AG04449 (cell line): ENCODE measurements around the gene PDE10A.

Experiments used
- CTCF ChIA-PET: fragments of 350-600 bp; formaldehyde crosslinking; extraction: SDS; loops from one replicate; lab custom pipeline; 2021; ENCODE audit warnings: antibody characterized with exemption; lab: Yijun Ruan, JAX
- POLR2A ChIA-PET: fragments of 400-600, 350-600 bp; formaldehyde crosslinking; extraction: SDS; loops from one replicate; lab custom pipeline; 2020; ENCODE audit warnings: antibody characterized with exemption, inconsistent platforms; lab: Yijun Ruan, JAX
- DNase-seq: peaks from one replicate; pipeline ENCODE4 v3.0.0-alpha.2; 2010; ENCODE audit warnings: low read depth, low spot score
- H3K4me3 ChIP-seq: 2 replicates; pipeline ENCODE4 v1.5.1; 2011; ENCODE audit warnings: low read depth, mild to moderate bottlenecking, control low read depth, low read length
- TF ChIP-seq, protein P1 (sequence below): IDR thresholded peaks from one replicate; pipeline ENCODE4 v1.5.1; 2011; ENCODE audit warnings: mild to moderate bottlenecking, moderate library complexity, low read length, control low read depth, inconsistent platforms; ENCODE audit not compliant: insufficient read depth; ENCODE audit errors: missing control alignments

Gene PDE10A

DNA sequence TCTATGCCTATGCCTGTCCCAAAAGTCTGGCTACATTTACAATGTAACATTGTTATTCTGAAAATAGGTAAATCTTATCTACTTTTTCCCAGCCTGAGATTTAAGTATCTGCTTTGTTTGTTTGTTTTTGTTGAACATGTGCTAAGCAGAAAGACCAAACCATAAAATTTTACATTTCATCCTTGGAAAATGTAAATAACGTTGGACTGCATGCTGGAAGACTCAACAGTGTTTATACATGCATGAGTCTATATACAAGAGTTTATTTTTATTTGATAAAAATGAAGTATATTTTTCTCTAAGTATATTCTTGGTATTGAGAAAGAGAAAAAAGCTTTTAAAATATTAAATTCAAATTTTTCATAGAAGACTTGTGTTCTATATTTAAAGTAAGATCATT is 12.1 kb upstream of the PDE10A start:
- DNase-seq = no peak
- ChIA-PET CTCF (no interaction called here), POLR2A (no interaction called here)
- no peak overlapping the region for H3K4me3 ChIP-seq
- TF ChIP-seq, protein P1, sequence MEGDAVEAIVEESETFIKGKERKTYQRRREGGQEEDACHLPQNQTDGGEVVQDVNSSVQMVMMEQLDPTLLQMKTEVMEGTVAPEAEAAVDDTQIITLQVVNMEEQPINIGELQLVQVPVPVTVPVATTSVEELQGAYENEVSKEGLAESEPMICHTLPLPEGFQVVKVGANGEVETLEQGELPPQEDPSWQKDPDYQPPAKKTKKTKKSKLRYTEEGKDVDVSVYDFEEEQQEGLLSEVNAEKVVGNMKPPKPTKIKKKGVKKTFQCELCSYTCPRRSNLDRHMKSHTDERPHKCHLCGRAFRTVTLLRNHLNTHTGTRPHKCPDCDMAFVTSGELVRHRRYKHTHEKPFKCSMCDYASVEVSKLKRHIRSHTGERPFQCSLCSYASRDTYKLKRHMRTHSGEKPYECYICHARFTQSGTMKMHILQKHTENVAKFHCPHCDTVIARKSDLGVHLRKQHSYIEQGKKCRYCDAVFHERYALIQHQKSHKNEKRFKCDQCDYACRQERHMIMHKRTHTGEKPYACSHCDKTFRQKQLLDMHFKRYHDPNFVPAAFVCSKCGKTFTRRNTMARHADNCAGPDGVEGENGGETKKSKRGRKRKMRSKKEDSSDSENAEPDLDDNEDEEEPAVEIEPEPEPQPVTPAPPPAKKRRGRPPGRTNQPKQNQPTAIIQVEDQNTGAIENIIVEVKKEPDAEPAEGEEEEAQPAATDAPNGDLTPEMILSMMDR = no peak

DNA sequence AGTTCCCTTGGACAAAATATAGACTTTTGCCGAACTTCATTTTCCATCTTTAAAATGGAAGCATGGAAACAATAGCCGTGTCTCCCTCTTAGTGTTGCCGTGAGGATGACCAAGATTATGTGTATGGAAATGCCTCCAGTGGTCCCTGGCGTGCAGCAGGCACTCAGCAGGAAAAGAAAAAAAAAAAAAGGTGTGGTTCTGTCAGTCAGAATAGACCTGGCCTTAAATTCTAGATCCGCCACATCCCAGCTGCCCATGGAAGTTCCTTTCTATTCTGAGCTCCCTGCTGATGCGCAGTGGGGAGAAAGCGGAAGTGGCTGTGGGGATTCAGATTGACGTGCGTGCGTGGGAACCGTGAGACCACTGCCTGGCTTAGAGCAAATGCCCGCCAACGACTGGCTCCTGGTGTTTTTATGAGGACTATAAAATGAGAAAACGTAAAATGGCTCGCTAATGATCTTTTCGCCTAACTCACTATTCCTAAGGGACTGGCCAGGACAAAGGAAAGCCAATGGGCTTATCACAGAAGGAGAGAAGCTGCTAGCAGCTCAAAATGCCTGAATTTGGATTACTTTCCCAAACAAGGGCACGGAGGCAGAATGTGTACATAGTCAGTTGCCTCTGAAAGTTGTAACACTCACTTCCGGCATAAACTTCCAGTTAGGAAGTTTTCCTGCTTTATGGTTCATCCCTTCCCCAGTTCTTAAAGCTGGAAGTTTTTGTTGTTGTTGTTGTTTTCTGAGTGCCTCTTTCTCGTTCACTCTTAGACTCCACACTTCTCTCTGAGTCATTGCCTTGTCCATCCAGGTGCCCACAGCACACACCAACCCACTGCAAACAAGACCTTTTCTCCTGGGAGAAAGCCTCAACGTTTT is 11.4 kb upstream of the PDE10A start:
- TF ChIP-seq, protein P1 = no peak
- POLR2A ChIA-PET = no interaction called here
- CTCF ChIA-PET = no interaction called here
- H3K4me3 ChIP-seq = no peak overlapping the region
- DNase-seq = no peak

DNA sequence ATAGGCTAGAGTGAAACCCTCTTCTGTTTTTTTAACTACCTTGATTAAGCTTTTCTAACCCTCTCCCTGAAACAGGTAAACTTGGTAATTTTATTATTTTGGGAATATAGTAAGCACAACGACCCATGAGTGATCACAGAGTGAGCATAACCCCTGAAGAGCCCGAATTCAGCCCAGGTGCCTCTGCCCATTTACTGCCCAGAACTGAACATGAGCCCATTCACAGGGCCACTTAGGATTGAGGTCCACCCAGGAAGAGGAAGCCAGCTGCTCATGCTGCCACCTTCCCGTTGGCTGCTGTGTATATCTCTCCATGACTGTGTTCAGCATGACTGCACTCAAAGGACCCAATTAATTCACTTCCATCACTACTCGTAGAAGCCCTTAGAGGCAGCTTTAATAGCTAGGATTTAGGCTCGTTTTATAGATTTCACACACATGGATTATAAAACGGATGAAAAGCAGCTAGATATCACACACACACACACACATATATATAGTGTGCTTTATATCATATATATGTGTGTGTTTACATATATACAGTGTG is 8.3 kb upstream of the PDE10A start:
- POLR2A ChIA-PET = no interaction called here
- CTCF ChIA-PET = no interaction called here
- TF ChIP-seq, protein P1 = no peak
- no peak overlapping the region for H3K4me3 ChIP-seq
- no peak for DNase-seq

DNA sequence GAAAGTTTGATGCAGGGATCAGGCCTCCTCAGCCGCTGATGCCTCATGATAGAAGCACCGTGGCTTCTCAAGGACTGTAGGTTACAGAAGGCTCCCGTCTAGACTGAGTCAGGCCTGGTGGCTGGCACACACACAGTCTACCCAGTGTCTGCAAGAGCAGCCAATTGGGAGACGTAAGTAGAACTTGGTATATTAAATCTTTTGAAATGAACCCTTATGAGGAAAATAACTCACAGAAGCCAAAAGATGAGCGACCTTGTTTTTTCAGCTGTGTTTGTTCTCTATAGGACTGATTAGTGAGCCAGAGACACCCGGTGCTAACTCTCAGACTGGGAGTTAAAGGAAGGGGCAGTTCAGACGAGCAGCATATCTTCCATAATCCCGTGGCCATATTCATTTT is 5.9 kb upstream of the PDE10A start:
- POLR2A ChIA-PET = no interaction called here
- TF ChIP-seq, protein P1 = no peak
- CTCF ChIA-PET = no interaction called here
- H3K4me3 ChIP-seq = no peak overlapping the region
- no peak for DNase-seq

DNA sequence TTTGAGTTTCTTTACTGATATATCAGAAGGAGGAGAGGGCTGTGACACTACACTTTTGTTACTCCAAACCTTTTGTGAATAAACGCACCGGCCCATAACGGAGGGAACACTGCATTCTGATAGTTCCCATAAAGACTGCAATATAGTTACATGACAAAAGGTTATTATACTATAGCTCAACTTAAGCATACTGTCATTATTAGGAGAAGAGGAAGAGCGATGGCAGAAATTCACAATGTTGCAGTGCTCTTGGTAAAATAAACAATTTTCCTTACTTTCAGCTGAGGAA is 2.3 kb upstream of the PDE10A start:
- TF ChIP-seq, protein P1 = no peak
- no peak overlapping the region for H3K4me3 ChIP-seq
- ChIA-PET POLR2A (no interaction called here), CTCF (no interaction called here)
- DNase-seq = no peak

DNA sequence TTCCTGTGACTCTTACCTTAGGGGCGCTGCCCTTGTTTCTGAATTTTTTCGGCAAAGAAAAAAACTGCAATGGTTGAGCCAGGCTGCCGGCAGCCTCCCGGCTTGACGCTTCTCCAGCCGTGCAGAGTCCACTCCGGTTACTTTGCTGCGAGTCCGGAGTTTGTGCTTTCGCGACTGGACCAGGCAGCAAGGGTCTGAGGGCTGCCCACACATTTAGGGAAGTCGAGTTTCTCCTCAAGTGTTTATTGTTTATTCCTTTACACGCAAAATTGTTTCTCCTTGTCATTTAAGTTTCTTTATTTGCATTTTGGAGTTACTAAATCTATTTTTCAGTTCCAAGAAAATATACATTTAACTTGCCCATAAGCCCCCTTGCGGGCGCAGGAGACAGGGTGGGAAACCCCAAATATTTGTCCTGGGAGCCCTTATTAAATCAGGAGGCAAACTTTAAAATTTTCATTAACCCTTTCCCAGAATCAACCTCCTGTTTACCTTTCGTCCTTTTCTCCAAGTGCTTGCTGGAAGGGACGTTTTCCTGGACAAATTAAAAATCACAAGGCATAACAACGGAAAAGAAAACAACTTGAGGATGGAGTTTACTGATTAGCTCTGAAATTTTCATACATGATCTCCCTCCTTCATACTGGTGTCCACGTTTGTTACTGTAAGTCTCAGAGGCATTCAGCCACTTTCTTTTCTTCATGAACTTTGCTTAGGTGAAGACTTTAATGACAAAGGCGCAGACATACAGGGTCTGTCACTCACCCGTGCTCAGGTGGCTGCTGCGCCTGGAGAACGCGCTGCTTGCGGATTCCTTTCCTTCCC is 1.7 kb upstream of the PDE10A start:
- POLR2A ChIA-PET = no interaction called here
- CTCF ChIA-PET = no interaction called here
- H3K4me3 ChIP-seq = no peak overlapping the region
- TF ChIP-seq, protein P1 = no peak
- DNase-seq = no peak
